Endothelial cell of umbilical vein (primary cell): ENCODE results near the gene SLC7A4. TPM values are rescaled to one million over a fixed set of nuclear protein-coding genes. Genes with fewer than 3 reads are reported as not detected.
A peak's percentile ranks its signal among the peaks of the same experiment; 100 is the strongest.

Experiments
- BruUV-seq: library from RNA; stranded (reverse); fragments of 400-500 nt; replicated peaks from 2 replicates; lab custom pipeline; 2021; lab: Mats Ljungman, UMichigan
- CTCF ChIA-PET: fragments of 300-600, 350-600 bp; sonication (Branson Sonifier 250); formaldehyde crosslinking; loops from one replicate; lab custom pipeline; 2021; ENCODE audit warnings: antibody characterized with exemption, inconsistent platforms; lab: Charles Lee
- POLR2A ChIA-PET: fragments of 300-600, 350-600 bp; sonication (Branson Sonifier 250); formaldehyde crosslinking; loops from one replicate; lab custom pipeline; 2021; ENCODE audit warnings: antibody characterized with exemption, inconsistent platforms; lab: Charles Lee
- DNase-seq: peaks from one replicate; pipeline ENCODE4 v3.0.0-alpha.2; 2011; ENCODE audit warnings: low read depth, low spot score
- FAIRE-seq: peaks from 2 replicates; lab custom pipeline; 2011; peaks lifted over from hg19 to GRCh38; lab: Jason Lieb, UNC
- H2AFZ ChIP-seq: 2 replicates; pipeline ENCODE4 v1.6.0; 2012; ENCODE audit warnings: low read depth, low read length, control low read depth, inconsistent platforms
- H3K27ac ChIP-seq: 2 replicates; pipeline ENCODE4 v1.5.1; 2011; ENCODE audit warnings: low read depth, mild to moderate bottlenecking, control low read depth, low read length, moderate library complexity; ENCODE audit not compliant: insufficient read depth
- H3K27me3 ChIP-seq, 2 experiments: 2 replicates each; pipeline versions ENCODE4 v1.6.0 to v1.6.1; 2011; ENCODE audit warnings: low read length in 2 of 2, mixed read lengths in 1 of 2; ENCODE audit not compliant: control insufficient read depth in 2 of 2, insufficient read depth in 2 of 2
- H3K36me3 ChIP-seq, 2 experiments: 2 replicates in 1 of 2; 3 replicates in 1 of 2; pipeline ENCODE4 v1.5.1; 2011; ENCODE audit warnings: low read length in 2 of 2, mild to moderate bottlenecking in 1 of 2, moderate library complexity in 1 of 2; ENCODE audit not compliant: control insufficient read depth in 2 of 2, insufficient read depth in 2 of 2; ENCODE audit errors: extremely low read depth in 1 of 2
- H3K4me1 ChIP-seq: 3 replicates; pipeline ENCODE4 v1.5.1; 2011; ENCODE audit warnings: mild to moderate bottlenecking, low read length; ENCODE audit not compliant: control insufficient read depth, insufficient read depth; ENCODE audit errors: extremely low read depth
- H3K4me2 ChIP-seq: 2 replicates; pipeline ENCODE4 v1.6.1; 2011; ENCODE audit warnings: low read length, control low read depth, mixed read lengths; ENCODE audit not compliant: insufficient read depth
- H3K4me3 ChIP-seq, 3 experiments: fragments of 200-600 bp in 1 of 3; sonication (generic), shearing (Covaris generic) in 1 of 3; replicated peaks in 1 of 3; 2 replicates each; pipeline ENCODE4 v1.5.1; 2011 to 2016; ENCODE audit warnings: control low read depth in 3 of 3, low read length in 3 of 3, mild to moderate bottlenecking in 2 of 3, inconsistent platforms in 1 of 3, low read depth in 1 of 3, moderate library complexity in 1 of 3; ENCODE audit not compliant: insufficient read depth in 1 of 3
- H3K79me2 ChIP-seq: 2 replicates; pipeline ENCODE4 v1.6.0; 2012; ENCODE audit warnings: low read length, inconsistent platforms; ENCODE audit not compliant: control insufficient read depth, insufficient read depth
- H3K9ac ChIP-seq: replicated peaks from 2 replicates; pipeline ENCODE3; 2011; ENCODE audit warnings: low read length, control low read depth; ENCODE audit not compliant: insufficient read depth; ENCODE audit errors: extremely low read depth
- H3K9me1 ChIP-seq: replicated peaks from 3 replicates; pipeline ENCODE4 v1.6.0; 2011; ENCODE audit warnings: mild to moderate bottlenecking, low read length; ENCODE audit not compliant: control insufficient read depth, insufficient read depth; ENCODE audit errors: extremely low read depth
- H3K9me3 ChIP-seq: replicated peaks from 2 replicates; pipeline ENCODE4 v1.5.1; 2012; ENCODE audit warnings: low read length, inconsistent platforms; ENCODE audit not compliant: control insufficient read depth, insufficient read depth
- H4K20me1 ChIP-seq: replicated peaks from 2 replicates; pipeline ENCODE3; 2011; ENCODE audit warnings: mild to moderate bottlenecking, low read length; ENCODE audit not compliant: control insufficient read depth, insufficient read depth; ENCODE audit errors: extremely low read depth
- EZH2 ChIP-seq: IDR thresholded peaks from 2 replicates; pipeline ENCODE4 v1.6.1; 2012; ENCODE audit warnings: borderline replicate concordance, low read depth, mild to moderate bottlenecking, moderate library complexity, low read length, inconsistent platforms; ENCODE audit not compliant: severe bottlenecking
- FOS ChIP-seq: IDR thresholded peaks from 2 replicates; pipeline ENCODE4 v1.6.1; 2011; ENCODE audit warnings: mild to moderate bottlenecking, low read length, moderate library complexity, borderline replicate concordance; ENCODE audit not compliant: insufficient read depth
- GATA2 ChIP-seq: IDR thresholded peaks from 2 replicates; pipeline ENCODE4 v1.7.0; 2011; ENCODE audit warnings: low read depth, mild to moderate bottlenecking, moderate library complexity, mixed read lengths, low read length; ENCODE audit not compliant: insufficient read length, insufficient read depth
- JUN ChIP-seq: IDR thresholded peaks from 2 replicates; pipeline ENCODE4 v1.6.1; 2011; ENCODE audit warnings: borderline replicate concordance, low read depth; ENCODE audit not compliant: insufficient read length, insufficient read depth
- MYC ChIP-seq: IDR thresholded peaks from one replicate; pipeline ENCODE4 v1.6.1; 2011; ENCODE audit warnings: mild to moderate bottlenecking, low read depth, low read length
- POLR2A ChIP-seq: IDR thresholded peaks from 2 replicates; pipeline ENCODE4 v1.6.1; 2012; ENCODE audit warnings: low read depth, mild to moderate bottlenecking, control low read depth, low read length
- POLR2AphosphoS5 ChIP-seq: IDR thresholded peaks from 2 replicates; pipeline ENCODE4 v1.6.1; 2012; ENCODE audit warnings: low read depth, mild to moderate bottlenecking, control low read depth, low read length, moderate library complexity; ENCODE audit not compliant: insufficient read depth
- dilution Hi-C: fragments of 300-500 bp; cut with MboI; formaldehyde crosslinking; loops from one replicate; pipeline ENCODE4 v1.15.0; 2019; ENCODE audit warnings: low sequenced_read_pairs; ENCODE audit not compliant: extremely low pct_ligation_motif_present
- intact Hi-C: fragments of 100-400 bp; cut with micrococcal nuclease; formaldehyde crosslinking; loops from one replicate; pipeline ENCODE4 v1.10.0; 2022
- polyA plus RNA-seq, 4 experiments: library from polyadenylated mRNA; depleted of rRNA in 3 of 4; stranded (reverse) in 3 of 4; unstranded in 1 of 4; fragments of >200 nt; gene quantifications; 2 replicates each; pipeline versions ENCODE4 v1.2.1 to v1.2.3, GENCODE V29; 2011 to 2012; ENCODE audit warnings: missing spikeins in 1 of 4
- total RNA-seq: library from RNA; stranded (reverse); gene quantifications from 2 replicates; pipeline ENCODE4 v1.2.3, GENCODE V29; 2021
- TF ChIP-seq, protein P1 (sequence below), 2 donors: IDR thresholded peaks; 1 replicate in 1 of 2; 2 replicates in 1 of 2; pipeline ENCODE4 v1.5.1; 2011; ENCODE audit warnings: low read length in 2 of 2, mild to moderate bottlenecking in 2 of 2, moderate library complexity in 2 of 2, control low read depth in 1 of 2, inconsistent platforms in 1 of 2, low read depth in 1 of 2; ENCODE audit not compliant: insufficient read depth in 1 of 2; ENCODE audit errors: extremely low read depth in 1 of 2
- TF ChIP-seq, protein P2 (sequence below): IDR thresholded peaks from 2 replicates; pipeline ENCODE4 v1.6.1; 2011; ENCODE audit not compliant: insufficient read depth, insufficient read length

Gene SLC7A4
- total and polyA plus RNA-seq, 2 donors (not counting 3 experiments of a cell fraction or from before 2014, with no cell fraction given), result not detected

DNA sequence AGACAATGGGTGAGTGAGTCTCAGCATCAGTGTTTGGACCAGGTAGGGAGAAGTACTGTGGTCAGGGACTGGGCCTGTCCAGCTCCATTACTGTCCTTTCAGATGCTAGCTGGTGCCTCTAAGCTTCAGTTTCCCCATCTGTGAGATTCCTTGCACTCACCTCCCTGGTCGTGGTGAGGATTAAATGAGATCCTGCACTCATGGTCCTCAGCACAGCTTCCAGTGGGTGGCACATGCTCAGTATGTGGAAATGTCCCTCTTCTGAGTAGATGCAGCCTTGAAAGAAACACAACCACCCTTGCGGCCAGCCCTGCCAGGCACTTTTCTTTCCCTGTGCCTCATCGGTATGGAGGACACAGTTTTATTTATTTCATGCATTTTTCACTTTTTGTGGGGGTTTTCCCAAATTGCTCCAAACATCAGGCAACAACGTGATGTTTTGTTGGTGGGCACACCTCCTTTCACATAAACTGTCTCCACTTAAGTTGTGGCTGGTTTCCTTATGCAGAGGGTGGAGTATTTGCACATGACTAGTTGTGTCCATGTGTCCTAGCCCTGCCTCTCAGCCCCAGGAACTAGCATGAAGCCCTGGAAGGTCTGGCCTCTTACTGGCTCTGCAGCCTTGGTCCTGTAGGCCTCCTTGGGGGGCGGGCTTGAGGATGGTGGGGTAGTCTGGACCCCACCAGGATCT is 49.1 kb downstream of the SLC7A4 start:
- Histone ChIP-seq H3K79me2 (peaks cover 17% of the 10 kb centered on the region), H3K4me3 (peak overlapping the region; percentile 54 to 92 (median 65)), H3K4me2 (peak overlapping the region; percentile 79), H3K9ac (no peak overlapping the region), H2AFZ (no peak overlapping the region), H4K20me1 (no peaks in the 10 kb centered on the region), H3K4me1 (peaks cover 17% of the 10 kb centered on the region), H3K27ac (no peak overlapping the region), H3K9me3 (peaks cover 5% of the 10 kb centered on the region), H3K36me3 (peaks cover 3 to 18% of the 10 kb centered on the region in 2 experiments), H3K27me3 (no peaks in the 10 kb centered on the region), H3K9me1 (no peaks in the 10 kb centered on the region)
- BruUV-seq, result TSS peak; percentile 24
- no peak for DNase-seq
- FAIRE-seq, result no peak
- CTCF ChIA-PET, result interaction anchor here (1.5 kb wide), 2 partner anchors 66 to 179 kb away, joined by 9 to 10 read pairs; partner anchors contain the start of gene CRKL
- intact Hi-C loops (no loop called here), dilution Hi-C loops (no loop called here)
- TF ChIP-seq GATA2, result no peak
- no peak for TF ChIP-seq FOS
- TF ChIP-seq EZH2, result no peak
- no peak for TF ChIP-seq POLR2A
- TF ChIP-seq, protein P1, sequence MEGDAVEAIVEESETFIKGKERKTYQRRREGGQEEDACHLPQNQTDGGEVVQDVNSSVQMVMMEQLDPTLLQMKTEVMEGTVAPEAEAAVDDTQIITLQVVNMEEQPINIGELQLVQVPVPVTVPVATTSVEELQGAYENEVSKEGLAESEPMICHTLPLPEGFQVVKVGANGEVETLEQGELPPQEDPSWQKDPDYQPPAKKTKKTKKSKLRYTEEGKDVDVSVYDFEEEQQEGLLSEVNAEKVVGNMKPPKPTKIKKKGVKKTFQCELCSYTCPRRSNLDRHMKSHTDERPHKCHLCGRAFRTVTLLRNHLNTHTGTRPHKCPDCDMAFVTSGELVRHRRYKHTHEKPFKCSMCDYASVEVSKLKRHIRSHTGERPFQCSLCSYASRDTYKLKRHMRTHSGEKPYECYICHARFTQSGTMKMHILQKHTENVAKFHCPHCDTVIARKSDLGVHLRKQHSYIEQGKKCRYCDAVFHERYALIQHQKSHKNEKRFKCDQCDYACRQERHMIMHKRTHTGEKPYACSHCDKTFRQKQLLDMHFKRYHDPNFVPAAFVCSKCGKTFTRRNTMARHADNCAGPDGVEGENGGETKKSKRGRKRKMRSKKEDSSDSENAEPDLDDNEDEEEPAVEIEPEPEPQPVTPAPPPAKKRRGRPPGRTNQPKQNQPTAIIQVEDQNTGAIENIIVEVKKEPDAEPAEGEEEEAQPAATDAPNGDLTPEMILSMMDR (IDR thresholded peaks at IDR 0.05; ENCODE audit: extremely low read depth in 1 of 2, insufficient read depth in 1 of 2, low read depth in 1 of 2, low read length in 2 of 2), result no peak
- no peak for TF ChIP-seq POLR2AphosphoS5
- no peak for TF ChIP-seq JUN
- no peak for TF ChIP-seq MYC
- TF ChIP-seq, protein P2, sequence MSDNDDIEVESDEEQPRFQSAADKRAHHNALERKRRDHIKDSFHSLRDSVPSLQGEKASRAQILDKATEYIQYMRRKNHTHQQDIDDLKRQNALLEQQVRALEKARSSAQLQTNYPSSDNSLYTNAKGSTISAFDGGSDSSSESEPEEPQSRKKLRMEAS, result no peak
- POLR2A ChIA-PET, result no interaction called here
